ENCODE data around the gene STRAP. TPM values are rescaled to one million over a fixed set of nuclear protein-coding genes. Genes with fewer than 3 reads are reported as not detected.

Gene STRAP
- total RNA-seq, 1 donor, result 69.5 TPM

Other genes starting within 250 kb of the STRAP start
- 139 and 160 TPM in 2 replicates for gene EPS8, start 93.0 kb upstream of the STRAP start, total RNA-seq
- gene DERA, start 28.9 kb downstream of the STRAP start, total RNA-seq, result 47.4 and 50.4 TPM in 2 replicates